ENCODE measurements around the gene ATXN7L3.

DNA sequence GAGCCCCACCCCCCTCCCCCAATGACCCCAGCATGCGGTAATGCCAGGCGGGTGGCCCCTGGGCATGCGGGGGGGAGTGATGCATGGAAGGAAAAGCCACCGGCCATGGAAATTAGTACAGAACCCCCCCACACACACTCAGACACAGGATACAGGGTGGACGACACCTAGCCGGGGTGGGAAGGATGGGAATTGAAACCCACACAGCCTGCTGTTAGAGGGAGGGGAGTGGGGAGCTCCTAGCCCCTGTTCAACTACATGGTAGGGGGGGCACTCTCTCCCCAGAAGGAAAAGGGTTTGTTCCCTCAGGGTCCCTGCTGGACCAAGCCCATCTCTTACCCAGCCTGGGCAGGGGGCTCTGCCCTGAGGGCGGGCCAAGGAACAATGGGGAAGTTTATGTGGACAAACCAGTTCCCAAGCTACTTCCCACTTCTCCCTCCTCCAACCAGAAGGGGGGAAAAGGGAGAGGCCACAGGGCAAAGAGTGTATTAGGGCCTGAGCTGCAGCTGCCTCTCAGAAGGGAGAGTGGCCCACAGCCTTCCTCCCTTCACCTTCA lies 7.7 kb downstream of the ATXN7L3 start:
- no peak for TF ChIP-seq ARNT (IDR thresholded peaks at IDR 0.05)
- no peak for TF ChIP-seq L3MBTL2 (conservative IDR thresholded peaks at IDR 0.05)
- no peak for TF ChIP-seq BHLHE40 (IDR thresholded peaks at IDR 0.05; ENCODE audit: borderline replicate concordance)
- TF ChIP-seq SP1 (IDR thresholded peaks at IDR 0.05): no peak

All from HEK293T (cell line).